GM23338 (cell line): ENCODE measurements around the gene UBXN2A. TPM values are rescaled to one million over a fixed set of nuclear protein-coding genes. Genes with fewer than 3 reads are reported as not detected.

Experiments used
- ATAC-seq: fragments of 200-7000 bp; cut with Tn5 transposase; 3 replicates; pipeline ENCODE4 v1.9.1; 2020
- DNase-seq: peaks from one replicate; pipeline ENCODE4 v3.0.0-alpha.2; 2015; ENCODE audit warnings: low spot score
- H2AFZ ChIP-seq: fragments of 200-600 bp; sonication (generic); 2 replicates; pipeline ENCODE4 v1.8.0; 2016; ENCODE audit warnings: antibody characterized with exemption, mild to moderate bottlenecking, moderate library complexity
- H3F3A ChIP-seq: fragments of 200-600 bp; sonication (generic); replicated peaks from 2 replicates; pipeline ENCODE4 v1.8.0; 2017; ENCODE audit warnings: antibody characterized with exemption, mixed run types, low read depth
- H3K27ac ChIP-seq: fragments of 200-600 bp; sonication (generic); 2 replicates; pipeline ENCODE4 v1.6.1; 2016; ENCODE audit warnings: low read depth
- H3K27me3 ChIP-seq: fragments of 200-600 bp; sonication (generic); 2 replicates; pipeline ENCODE4 v1.8.0; 2016; ENCODE audit warnings: mild to moderate bottlenecking, mixed run types, moderate library complexity; ENCODE audit not compliant: insufficient read depth
- H3K36me3 ChIP-seq: fragments of 200-600 bp; sonication (generic); 2 replicates; pipeline ENCODE4 v1.8.0; 2016; ENCODE audit warnings: mild to moderate bottlenecking; ENCODE audit not compliant: insufficient read depth
- H3K4me1 ChIP-seq: fragments of 200-600 bp; sonication (generic); 2 replicates; pipeline ENCODE4 v1.8.0; 2016; ENCODE audit warnings: mild to moderate bottlenecking, moderate library complexity; ENCODE audit not compliant: insufficient read depth
- H3K4me2 ChIP-seq: fragments of 200-600 bp; sonication (generic); 2 replicates; pipeline ENCODE4 v1.7.1; 2017; ENCODE audit warnings: mixed run types
- H3K4me3 ChIP-seq: fragments of 200-600 bp; sonication (generic); 2 replicates; pipeline ENCODE4 v1.6.1; 2016; ENCODE audit warnings: mixed run types
- H3K79me2 ChIP-seq: fragments of 200-600 bp; sonication (generic); replicated peaks from 2 replicates; pipeline ENCODE4 v1.8.0; 2017; ENCODE audit warnings: mild to moderate bottlenecking; ENCODE audit not compliant: insufficient read depth
- H3K9me2 ChIP-seq: fragments of 200-600 bp; sonication (generic); 2 replicates; pipeline ENCODE4 v1.8.0; 2017; ENCODE audit not compliant: insufficient read depth
- H4K20me1 ChIP-seq: fragments of 200-600 bp; sonication (generic); replicated peaks from 2 replicates; pipeline ENCODE4 v1.8.0; 2017; ENCODE audit warnings: mild to moderate bottlenecking; ENCODE audit not compliant: insufficient read depth
- H3K27ac Mint-ChIP-seq: 2 replicates; pipeline ENCODE4 v1.8.0; 2020; ENCODE audit warnings: inconsistent platforms, mild to moderate bottlenecking, moderate library complexity, mixed read lengths
- H3K27me3 Mint-ChIP-seq: 3 replicates; pipeline ENCODE4 v1.8.0; 2022; ENCODE audit warnings: low read depth, mild to moderate bottlenecking, moderate library complexity, mixed read lengths, inconsistent platforms; ENCODE audit not compliant: insufficient read depth, poor library complexity
- H3K36me3 Mint-ChIP-seq: 3 replicates; pipeline ENCODE4 v1.8.0; 2021; ENCODE audit warnings: low read depth, mild to moderate bottlenecking, inconsistent platforms, moderate library complexity, mixed read lengths
- H3K4me1 Mint-ChIP-seq: 3 replicates; pipeline ENCODE4 v1.8.0; 2020; ENCODE audit warnings: mild to moderate bottlenecking, inconsistent platforms, mixed read lengths
- H3K4me3 Mint-ChIP-seq: 3 replicates; pipeline ENCODE4 v1.8.0; 2021; ENCODE audit warnings: moderate library complexity, mild to moderate bottlenecking, inconsistent platforms, mixed read lengths
- H3K9me3 Mint-ChIP-seq: 3 replicates; pipeline ENCODE4 v1.8.0; 2020; ENCODE audit warnings: moderate library complexity, mild to moderate bottlenecking, inconsistent platforms, mixed read lengths
- EZH2 ChIP-seq: fragments of 200-600 bp; sonication (generic); IDR thresholded peaks from one replicate; pipeline ENCODE4 v1.8.0; 2017; ENCODE audit warnings: antibody characterized with exemption, mild to moderate bottlenecking, low read depth; ENCODE audit not compliant: unreplicated experiment
- EZH2phosphoT487 ChIP-seq: fragments of 200-600 bp; sonication (generic); IDR thresholded peaks from one replicate; pipeline ENCODE4 v1.8.1; 2018; ENCODE audit warnings: antibody characterized with exemption; ENCODE audit not compliant: unreplicated experiment
- NANOG ChIP-seq: IDR thresholded peaks from 2 replicates; pipeline ENCODE4 v1.6.1; 2016; ENCODE audit warnings: antibody characterized with exemption, borderline replicate concordance
- POLR2AphosphoS5 ChIP-seq: IDR thresholded peaks from 2 replicates; pipeline ENCODE4 v1.6.1; 2016; ENCODE audit warnings: antibody characterized with exemption, low read depth
- STAT1 ChIP-seq: IDR thresholded peaks from one replicate; pipeline ENCODE4 v1.6.1; 2016; ENCODE audit warnings: antibody characterized with exemption; ENCODE audit not compliant: unreplicated experiment
- polyA plus RNA-seq: library from polyadenylated mRNA; unstranded; fragments of >200 nt; fragmentation: Nextera tagmentation; extraction: Ambion mirVana; gene quantifications from 2 replicates; pipeline ENCODE4 v1.2.1, GENCODE V29; 2016
- total RNA-seq: library from RNA; depleted of rRNA; stranded (reverse); fragments of >200 nt; shearing (Covaris generic); gene quantifications from 2 replicates; pipeline ENCODE4 v1.2.3, GENCODE V29; 2014
- TF ChIP-seq, protein P1 (sequence below): fragments of 250-450 bp; sonication (Bioruptor Pico); IDR thresholded peaks from 2 replicates; pipeline ENCODE4 v1.5.0; 2020; ENCODE audit warnings: mild to moderate bottlenecking, moderate library complexity
- TF ChIP-seq, protein P2 (sequence below): IDR thresholded peaks from 2 replicates; pipeline ENCODE4 v1.6.1; 2016; ENCODE audit warnings: antibody characterized with exemption

Gene UBXN2A
- total and polyA plus RNA-seq, 2 experiments from 2014 or later, result 11.5 to 12.1 TPM

DNA sequence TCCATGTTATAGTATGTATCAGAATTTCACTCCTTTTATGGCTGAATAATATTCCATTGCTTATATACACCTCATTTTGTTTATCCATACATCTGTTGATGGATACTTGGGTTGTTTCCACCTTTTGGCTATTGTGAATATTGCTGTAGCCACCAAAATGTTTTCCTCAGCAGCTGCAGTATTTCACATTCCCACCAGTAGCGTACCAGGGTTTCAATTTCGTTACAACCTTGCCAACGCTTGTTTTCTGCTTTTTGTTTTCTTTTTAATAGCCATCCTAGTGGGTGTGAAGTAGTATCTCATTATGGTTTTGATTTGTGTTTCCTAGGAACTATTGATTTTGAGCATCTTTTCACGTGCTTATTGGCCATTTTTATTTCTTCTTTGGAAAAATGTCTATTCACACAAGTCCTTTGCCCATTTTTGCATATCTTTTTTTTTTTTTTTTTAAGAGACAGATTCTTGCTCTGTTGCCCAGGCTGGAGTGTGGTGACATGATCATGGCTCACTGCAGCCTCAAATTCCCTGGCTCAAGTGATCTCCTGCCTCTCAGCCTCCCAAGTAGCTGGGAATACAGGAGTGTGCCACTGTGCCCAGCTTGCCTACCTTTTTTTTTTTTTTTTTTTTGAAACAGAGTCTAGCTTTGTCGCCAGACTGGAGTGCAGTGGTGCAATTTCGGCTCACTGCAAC is 14.2 kb downstream of the UBXN2A start:
- no peak for TF ChIP-seq EZH2
- no peak for TF ChIP-seq NANOG
- no peak for TF ChIP-seq STAT1
- TF ChIP-seq, protein P1, sequence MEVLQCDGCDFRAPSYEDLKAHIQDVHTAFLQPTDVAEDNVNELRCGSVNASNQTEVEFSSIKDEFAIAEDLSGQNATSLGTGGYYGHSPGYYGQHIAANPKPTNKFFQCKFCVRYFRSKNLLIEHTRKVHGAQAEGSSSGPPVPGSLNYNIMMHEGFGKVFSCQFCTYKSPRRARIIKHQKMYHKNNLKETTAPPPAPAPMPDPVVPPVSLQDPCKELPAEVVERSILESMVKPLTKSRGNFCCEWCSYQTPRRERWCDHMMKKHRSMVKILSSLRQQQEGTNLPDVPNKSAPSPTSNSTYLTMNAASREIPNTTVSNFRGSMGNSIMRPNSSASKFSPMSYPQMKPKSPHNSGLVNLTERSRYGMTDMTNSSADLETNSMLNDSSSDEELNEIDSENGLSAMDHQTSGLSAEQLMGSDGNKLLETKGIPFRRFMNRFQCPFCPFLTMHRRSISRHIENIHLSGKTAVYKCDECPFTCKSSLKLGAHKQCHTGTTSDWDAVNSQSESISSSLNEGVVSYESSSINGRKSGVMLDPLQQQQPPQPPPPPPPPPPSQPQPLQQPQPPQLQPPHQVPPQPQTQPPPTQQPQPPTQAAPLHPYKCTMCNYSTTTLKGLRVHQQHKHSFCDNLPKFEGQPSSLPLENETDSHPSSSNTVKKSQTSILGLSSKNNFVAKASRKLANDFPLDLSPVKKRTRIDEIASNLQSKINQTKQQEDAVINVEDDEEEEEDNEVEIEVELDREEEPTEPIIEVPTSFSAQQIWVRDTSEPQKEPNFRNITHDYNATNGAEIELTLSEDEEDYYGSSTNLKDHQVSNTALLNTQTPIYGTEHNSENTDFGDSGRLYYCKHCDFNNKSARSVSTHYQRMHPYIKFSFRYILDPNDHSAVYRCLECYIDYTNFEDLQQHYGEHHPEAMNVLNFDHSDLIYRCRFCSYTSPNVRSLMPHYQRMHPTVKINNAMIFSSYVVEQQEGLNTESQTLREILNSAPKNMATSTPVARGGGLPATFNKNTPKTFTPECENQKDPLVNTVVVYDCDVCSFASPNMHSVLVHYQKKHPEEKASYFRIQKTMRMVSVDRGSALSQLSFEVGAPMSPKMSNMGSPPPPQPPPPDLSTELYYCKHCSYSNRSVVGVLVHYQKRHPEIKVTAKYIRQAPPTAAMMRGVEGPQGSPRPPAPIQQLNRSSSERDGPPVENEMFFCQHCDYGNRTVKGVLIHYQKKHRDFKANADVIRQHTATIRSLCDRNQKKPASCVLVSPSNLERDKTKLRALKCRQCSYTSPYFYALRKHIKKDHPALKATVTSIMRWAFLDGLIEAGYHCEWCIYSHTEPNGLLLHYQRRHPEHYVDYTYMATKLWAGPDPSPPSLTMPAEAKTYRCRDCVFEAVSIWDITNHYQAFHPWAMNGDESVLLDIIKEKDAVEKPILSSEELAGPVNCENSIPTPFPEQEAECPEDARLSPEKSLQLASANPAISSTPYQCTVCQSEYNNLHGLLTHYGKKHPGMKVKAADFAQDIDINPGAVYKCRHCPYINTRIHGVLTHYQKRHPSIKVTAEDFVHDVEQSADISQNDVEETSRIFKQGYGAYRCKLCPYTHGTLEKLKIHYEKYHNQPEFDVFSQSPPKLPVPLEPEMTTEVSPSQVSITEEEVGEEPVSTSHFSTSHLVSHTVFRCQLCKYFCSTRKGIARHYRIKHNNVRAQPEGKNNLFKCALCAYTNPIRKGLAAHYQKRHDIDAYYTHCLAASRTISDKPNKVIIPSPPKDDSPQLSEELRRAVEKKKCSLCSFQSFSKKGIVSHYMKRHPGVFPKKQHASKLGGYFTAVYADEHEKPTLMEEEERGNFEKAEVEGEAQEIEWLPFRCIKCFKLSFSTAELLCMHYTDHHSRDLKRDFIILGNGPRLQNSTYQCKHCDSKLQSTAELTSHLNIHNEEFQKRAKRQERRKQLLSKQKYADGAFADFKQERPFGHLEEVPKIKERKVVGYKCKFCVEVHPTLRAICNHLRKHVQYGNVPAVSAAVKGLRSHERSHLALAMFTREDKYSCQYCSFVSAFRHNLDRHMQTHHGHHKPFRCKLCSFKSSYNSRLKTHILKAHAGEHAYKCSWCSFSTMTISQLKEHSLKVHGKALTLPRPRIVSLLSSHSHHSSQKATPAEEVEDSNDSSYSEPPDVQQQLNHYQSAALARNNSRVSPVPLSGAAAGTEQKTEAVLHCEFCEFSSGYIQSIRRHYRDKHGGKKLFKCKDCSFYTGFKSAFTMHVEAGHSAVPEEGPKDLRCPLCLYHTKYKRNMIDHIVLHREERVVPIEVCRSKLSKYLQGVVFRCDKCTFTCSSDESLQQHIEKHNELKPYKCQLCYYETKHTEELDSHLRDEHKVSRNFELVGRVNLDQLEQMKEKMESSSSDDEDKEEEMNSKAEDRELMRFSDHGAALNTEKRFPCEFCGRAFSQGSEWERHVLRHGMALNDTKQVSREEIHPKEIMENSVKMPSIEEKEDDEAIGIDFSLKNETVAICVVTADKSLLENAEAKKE (CRISPR knock-in tag), result no peak
- TF ChIP-seq, protein P2, sequence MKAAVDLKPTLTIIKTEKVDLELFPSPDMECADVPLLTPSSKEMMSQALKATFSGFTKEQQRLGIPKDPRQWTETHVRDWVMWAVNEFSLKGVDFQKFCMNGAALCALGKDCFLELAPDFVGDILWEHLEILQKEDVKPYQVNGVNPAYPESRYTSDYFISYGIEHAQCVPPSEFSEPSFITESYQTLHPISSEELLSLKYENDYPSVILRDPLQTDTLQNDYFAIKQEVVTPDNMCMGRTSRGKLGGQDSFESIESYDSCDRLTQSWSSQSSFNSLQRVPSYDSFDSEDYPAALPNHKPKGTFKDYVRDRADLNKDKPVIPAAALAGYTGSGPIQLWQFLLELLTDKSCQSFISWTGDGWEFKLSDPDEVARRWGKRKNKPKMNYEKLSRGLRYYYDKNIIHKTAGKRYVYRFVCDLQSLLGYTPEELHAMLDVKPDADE, result no peak
- TF ChIP-seq EZH2phosphoT487, result no peak
- TF ChIP-seq POLR2AphosphoS5, result no peak
- Histone ChIP-seq H3K4me3 (no peak overlapping the region), H3K79me2 (peaks cover 64% of the 10 kb centered on the region), H3K9me2 (no peaks in the 10 kb centered on the region), H3F3A (no peaks in the 10 kb centered on the region; the same call in 1 of the 2 replicates), H3K27ac (no peak overlapping the region), H3K27me3 (no peaks in the 10 kb centered on the region), H4K20me1 (0 out of 2 replicates have a peak, but pooled peaks cover 7% of the 10 kb centered on the region), H3K36me3 (no peaks in the 10 kb centered on the region), H2AFZ (no peak overlapping the region), H3K4me1 (no peaks in the 10 kb centered on the region), H3K4me2 (no peak overlapping the region)
- Mint-ChIP-seq H3K4me1 (no peaks in the 10 kb centered on the region), H3K27me3 (peaks cover 1% of the 10 kb centered on the region), H3K9me3 (no peaks in the 10 kb centered on the region), H3K36me3 (no peaks in the 10 kb centered on the region), H3K4me3 (no peak overlapping the region), H3K27ac (no peak overlapping the region)
- ATAC-seq (no peak), DNase-seq (no peak)
